Measurements from ENCODE around the gene CHST15. TPM values are rescaled to one million over a fixed set of nuclear protein-coding genes. Genes with fewer than 3 reads are reported as not detected.

CHST15 gene
- total RNA-seq, 4 donors from 2014 or later, result 35.7 to 69.5 (median 51.1) TPM

DNA sequence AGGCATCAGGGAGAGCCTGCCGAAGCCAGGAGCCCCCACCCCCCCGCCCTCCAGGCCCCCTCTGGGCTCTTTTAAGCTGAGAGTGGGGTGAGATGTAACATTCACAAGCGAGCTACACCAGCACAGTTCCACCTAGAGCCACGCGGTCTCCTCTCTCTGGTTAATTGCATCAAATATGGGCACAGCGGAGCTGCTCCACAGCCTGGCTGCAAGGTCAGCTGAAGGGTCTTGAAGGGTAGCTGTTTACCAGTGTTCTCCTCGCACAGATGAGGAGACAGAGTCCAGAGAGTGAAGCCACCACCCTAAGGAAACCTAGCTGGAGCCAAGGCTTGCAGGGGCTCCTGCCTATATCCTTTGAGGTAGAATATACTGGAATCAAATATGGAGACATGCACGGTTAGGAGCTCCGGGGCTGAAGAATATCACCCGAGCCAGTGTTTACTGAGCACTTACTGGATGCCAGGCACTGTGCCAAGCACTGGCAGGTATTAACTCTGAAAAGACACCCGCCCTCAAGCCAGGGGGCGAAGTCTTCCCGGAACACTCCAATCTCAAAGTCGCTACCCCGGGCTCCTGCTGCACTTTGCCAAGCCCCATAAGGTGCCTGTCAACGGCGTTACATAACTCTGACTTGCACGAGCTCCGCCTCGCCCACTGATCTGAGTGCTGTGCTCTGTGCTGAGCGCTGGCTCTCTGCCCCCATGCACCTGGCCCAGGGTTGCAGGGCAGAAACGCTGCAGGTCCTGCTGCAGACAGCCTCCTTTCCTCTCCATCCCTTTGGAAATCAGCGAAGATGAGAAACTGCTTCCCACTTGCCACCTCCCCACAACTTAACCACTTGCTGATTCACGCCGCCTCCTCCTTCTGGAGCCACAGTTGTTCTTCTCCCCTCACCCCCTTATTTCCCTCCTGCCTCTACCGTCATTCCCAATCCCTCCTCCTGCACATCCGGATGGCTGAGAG lies 5.4 kb downstream of the CHST15 start:
- TF ChIP-seq, protein P1, sequence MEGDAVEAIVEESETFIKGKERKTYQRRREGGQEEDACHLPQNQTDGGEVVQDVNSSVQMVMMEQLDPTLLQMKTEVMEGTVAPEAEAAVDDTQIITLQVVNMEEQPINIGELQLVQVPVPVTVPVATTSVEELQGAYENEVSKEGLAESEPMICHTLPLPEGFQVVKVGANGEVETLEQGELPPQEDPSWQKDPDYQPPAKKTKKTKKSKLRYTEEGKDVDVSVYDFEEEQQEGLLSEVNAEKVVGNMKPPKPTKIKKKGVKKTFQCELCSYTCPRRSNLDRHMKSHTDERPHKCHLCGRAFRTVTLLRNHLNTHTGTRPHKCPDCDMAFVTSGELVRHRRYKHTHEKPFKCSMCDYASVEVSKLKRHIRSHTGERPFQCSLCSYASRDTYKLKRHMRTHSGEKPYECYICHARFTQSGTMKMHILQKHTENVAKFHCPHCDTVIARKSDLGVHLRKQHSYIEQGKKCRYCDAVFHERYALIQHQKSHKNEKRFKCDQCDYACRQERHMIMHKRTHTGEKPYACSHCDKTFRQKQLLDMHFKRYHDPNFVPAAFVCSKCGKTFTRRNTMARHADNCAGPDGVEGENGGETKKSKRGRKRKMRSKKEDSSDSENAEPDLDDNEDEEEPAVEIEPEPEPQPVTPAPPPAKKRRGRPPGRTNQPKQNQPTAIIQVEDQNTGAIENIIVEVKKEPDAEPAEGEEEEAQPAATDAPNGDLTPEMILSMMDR (IDR thresholded peaks at IDR 0.05), result no peak
- no peak for ATAC-seq (ENCODE audit: low FRiP score)
- DNase-seq (ENCODE audit: low spot score), result no peak

DNA sequence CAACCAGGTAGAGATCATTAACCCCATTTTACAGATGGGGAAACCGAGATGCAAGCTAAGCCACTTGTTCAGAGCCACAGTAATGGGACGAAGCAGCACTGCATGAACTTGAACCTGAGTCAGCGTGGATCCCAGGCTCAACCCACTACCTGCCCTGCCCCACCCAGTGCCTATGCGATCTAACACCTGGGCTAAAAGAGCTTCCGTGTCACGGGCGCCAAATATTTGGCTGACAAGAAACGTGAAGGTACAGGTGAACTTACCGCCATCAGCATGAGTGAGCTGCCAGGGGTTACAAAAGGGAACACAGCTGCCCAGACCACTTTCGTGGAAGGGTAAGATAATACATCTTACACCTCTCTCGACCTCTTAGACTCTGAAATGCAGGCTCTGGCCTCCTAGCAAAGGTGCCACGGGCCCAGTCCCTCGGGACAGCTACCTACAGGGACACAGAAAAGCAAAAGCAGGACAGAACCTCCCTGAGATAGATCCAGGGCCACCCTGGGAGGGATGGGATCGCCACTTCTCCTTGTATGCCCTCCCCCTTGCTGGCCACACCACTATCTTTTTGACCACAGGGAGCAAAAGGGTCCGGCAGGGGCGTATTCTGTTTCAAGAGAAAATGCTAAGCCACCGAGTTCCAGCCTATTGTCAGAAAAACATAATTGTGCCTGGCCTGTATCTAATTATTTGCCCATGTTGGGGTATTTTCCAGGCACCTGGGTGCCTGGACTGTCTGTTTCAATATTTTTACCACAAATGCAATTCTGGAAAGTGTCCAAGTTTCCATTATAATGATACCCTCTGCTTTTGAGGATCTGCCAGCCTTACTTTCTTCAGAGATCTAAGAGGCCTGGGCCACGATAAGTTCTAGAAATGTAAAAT lies 6.4 kb downstream of the CHST15 start:
- no peak for DNase-seq (ENCODE audit: low spot score)
- TF ChIP-seq, protein P1 (IDR thresholded peaks at IDR 0.05), result no peak
- no peak for ATAC-seq (ENCODE audit: low FRiP score)

DNA sequence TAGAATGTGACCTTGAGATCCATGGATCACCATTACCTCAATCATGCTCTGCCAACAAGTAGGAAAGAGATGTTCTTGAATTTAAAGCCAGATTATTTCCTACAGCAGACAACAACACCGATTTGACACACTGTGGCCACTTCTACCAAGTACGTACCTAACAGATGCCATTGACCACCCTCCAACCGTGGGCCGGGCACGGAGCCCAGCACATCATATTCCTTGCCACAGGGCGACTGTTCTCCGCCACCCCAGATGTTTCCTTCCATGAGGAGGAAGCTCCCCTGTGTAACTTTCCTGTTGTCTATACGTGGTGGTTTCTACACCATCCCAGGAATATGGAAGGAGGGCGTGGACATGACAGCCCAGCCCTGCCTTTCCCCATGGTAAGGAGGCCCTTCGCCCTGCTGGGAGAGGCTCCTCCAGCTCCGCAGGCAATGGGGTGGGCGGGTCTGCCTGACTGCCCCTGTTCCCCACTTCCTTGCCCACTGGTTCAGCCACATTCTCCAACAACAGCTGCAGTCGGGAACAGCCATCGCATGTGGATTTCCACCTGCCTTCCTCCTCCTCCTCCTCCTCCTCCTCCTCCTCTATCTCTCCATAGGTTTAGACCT lies 7.2 kb downstream of the CHST15 start:
- no peak for ATAC-seq (ENCODE audit: low FRiP score)
- TF ChIP-seq, protein P1 (IDR thresholded peaks at IDR 0.05), result no peak
- no peak for DNase-seq (ENCODE audit: low spot score)

DNA sequence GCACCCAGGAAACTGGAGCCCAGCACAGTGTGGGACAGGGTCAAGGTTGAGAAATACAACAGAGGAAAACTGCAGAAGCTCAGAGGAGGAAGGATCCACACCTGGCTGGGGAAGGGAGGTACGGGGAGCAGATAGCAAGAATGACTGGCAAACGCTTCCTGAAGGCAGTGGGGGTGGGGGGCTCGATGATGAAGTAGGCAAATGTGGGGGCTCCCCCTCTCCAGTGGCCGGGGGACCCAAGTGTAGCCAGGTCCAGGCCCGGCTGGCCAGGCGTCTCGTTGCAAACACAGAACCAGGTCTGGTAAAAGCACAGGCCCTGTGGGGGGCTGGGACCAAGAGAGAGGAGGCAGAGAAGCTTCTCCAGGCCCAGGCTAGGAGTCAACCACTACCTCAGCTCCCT lies 7.7 kb downstream of the CHST15 start:
- ATAC-seq (ENCODE audit: low FRiP score), result no peak
- TF ChIP-seq, protein P1 (IDR thresholded peaks at IDR 0.05), result no peak
- DNase-seq (ENCODE audit: low spot score), result no peak

DNA sequence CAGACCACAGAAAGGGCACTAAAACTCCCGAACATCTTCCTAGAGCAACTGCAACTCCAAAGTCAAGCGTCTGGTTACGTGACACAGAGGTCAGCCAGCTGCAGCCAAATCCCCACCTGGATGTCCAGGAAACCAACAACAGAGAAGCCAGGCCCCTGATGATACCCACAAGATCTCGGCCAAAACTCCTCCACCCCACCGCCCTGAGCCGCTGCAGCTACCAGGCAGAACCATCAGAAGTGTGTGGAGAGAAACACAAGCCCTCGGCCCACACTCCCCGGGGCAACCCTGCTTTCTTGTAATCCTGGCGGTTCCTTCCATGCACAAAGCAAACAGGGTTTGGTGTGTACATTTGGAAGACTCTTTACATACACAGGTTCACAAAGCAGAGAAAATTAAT lies 8.7 kb downstream of the CHST15 start:
- ATAC-seq (ENCODE audit: low FRiP score) (no peak), DNase-seq (ENCODE audit: low spot score) (no peak)
- TF ChIP-seq, protein P1 (IDR thresholded peaks at IDR 0.05), result no peak

DNA sequence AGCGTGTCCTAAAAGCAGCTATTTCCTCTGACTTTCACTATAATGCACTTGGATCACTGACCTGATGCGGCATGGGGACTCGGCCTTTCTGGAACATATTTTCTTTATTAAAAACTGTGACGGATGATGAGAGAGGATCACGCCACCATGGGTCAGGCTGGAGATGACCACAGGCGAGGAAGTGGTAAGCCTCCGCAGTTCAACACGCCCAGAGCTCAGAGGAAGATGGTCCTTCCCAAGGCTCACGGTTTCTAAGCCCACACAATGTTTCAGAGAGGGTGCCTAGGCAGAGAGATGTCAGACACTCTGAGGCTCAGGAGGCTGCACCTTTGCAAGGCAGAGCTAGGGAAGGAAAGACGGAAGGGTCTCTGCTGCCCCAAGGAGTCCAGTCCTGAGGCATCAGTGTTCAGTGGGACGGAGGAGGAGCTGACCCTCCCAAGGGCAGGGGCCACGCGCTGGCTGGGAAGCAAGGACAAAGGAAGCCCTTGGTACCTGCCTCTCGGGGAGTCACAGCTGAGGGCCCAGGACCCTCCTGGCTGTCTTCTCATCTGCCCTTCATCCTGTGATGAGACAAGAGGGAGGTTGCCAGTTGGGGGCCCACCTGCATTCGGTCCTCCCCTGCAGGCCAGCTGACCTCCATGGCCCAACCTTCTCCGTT lies 9.5 kb downstream of the CHST15 start:
- ATAC-seq (ENCODE audit: low FRiP score), result no peak
- TF ChIP-seq, protein P1 (IDR thresholded peaks at IDR 0.05), result no peak
- no peak for DNase-seq (ENCODE audit: low spot score)
